Hematopoietic multipotent progenitor cell treated with erythropoietin and hydrocortisone succinate and interleukin-3 and kit ligand, for 6 days (in vitro differentiated cells): ENCODE measurements around the gene DLGAP3.
"Not testable (repeated sequence)": the region's sequence is repeated elsewhere in the genome, so short reads cannot be mapped to it uniquely, and the experiment has no call there.

ENCODE experiments used
- DNase-seq: peaks from one replicate; pipeline ENCODE4 v3.0.0-alpha.2; 2015

The DLGAP3 gene, protein sequence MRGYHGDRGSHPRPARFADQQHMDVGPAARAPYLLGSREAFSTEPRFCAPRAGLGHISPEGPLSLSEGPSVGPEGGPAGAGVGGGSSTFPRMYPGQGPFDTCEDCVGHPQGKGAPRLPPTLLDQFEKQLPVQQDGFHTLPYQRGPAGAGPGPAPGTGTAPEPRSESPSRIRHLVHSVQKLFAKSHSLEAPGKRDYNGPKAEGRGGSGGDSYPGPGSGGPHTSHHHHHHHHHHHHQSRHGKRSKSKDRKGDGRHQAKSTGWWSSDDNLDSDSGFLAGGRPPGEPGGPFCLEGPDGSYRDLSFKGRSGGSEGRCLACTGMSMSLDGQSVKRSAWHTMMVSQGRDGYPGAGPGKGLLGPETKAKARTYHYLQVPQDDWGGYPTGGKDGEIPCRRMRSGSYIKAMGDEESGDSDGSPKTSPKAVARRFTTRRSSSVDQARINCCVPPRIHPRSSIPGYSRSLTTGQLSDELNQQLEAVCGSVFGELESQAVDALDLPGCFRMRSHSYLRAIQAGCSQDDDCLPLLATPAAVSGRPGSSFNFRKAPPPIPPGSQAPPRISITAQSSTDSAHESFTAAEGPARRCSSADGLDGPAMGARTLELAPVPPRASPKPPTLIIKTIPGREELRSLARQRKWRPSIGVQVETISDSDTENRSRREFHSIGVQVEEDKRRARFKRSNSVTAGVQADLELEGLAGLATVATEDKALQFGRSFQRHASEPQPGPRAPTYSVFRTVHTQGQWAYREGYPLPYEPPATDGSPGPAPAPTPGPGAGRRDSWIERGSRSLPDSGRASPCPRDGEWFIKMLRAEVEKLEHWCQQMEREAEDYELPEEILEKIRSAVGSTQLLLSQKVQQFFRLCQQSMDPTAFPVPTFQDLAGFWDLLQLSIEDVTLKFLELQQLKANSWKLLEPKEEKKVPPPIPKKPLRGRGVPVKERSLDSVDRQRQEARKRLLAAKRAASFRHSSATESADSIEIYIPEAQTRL

DNA sequence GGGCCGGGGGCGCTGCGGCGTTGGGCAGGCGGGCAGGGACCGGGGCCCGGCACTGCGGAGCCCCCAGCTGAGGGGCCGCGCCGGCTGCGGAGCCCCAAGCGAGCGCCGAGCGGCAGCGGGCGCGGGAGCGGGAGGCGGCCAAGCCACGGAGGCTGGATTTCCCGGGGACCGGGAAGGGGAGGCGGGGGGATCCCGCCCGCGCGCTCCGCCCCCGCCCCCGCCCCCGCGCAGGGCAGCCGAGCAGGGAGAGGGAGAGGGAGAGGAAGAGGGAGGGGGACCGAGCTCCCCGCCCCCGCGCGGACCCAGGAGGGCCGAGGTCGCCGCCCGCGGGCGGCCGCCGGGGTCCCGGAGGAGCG is at the start of gene DLGAP3:
Gene DLGAP3 (minus strand): TSS at position 154 of the 356 bp plus-strand sequence. CDS start 24,267 bp downstream, outside the sequence.
- DNase-seq = no peak

DNA sequence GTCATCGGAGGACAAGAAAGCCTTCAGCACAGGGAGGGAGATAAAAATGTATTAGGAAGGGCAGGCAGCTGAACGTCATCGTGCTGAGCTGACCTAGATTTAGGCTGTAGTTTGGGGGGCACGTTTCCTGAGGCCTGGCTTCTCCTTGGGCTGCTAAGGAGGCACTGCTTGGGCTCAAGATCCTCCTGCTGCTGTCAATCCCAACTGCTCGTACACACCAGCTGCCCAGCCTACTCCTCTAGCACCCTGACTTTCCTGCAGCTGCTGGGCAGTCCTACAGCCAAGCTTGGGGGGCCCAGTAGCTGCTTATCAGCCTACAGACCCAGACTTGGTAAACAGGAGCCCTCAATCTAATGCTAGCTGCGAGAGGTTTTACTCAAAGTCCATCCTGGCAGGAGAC is 49.5 kb upstream of the DLGAP3 start:
- no peak for DNase-seq

DNA sequence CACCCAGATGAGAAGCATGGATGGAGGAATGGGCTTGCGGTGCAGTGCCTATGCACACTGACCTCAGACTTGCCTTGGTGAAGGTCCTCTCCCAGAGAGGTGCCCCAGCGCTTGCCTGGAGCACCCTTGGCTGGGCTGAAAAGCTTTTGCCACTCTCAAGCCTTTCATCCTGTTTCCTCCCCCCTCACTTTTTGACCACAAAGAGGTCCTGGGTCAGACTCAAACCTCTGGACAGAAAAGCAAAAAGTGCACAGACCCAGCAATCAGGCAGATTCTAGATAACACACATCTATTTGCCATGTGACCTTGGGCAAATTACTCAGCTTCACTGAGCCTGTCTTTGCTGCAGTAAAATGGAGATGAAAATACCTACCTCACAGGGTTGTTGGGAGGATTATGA is 48.4 kb upstream of the DLGAP3 start:
- no peak for DNase-seq

DNA sequence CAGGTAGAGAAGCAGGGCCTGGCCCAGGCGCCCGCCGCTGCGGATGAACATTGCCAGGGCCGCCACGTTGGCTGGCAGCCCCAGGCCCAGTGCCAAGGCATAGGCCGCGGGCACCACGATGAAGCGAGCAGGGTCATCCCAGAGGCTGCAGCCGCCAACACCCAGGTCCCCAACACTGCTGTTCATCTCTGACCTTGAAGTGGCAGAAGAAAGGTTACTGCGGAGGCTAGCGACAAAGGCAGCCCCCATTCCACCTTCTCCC is 47.7 kb upstream of the DLGAP3 start:
- DNase-seq = no peak

DNA sequence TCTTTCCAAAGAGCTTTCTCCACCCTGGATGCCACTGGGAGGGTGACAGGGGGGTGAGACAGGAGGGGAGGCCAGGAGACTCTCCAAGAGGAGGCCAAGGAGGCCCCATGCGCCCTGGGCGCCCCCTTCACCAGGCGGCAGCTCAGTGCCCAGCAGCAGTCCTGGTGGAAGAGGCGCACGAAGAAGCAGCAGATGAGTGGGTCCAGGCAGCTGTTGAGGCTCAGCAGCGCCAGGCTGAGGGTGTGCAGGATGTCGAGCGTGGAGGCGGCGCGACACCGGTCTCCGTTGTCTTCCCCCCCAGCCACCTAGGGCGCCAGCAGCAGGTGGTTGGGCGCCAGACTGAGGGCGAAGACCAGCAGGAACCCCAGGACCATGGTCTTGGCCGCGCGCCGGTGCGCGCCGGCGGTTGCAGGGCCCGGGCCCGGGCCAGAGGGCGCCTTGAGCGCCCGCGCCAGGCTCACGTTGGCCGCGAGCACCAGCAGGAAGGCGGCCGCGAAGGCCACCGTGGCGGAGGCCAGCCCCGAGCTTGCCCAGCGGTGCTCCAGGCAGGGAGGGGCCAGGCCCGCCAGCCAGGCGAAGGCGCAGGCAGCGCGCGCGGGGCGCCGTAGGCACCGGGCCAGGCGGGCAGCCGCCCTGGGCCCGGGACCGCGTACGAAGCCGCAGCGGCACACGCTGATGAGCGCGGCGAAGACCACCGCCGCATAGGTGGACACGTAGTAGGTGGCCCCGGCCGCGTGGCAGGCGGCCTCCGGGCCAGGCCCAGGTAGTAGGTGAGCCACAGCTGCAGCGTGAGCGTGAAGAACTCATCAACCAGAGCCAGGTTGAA is 47.1 kb upstream of the DLGAP3 start:
- no peak for DNase-seq

DNA sequence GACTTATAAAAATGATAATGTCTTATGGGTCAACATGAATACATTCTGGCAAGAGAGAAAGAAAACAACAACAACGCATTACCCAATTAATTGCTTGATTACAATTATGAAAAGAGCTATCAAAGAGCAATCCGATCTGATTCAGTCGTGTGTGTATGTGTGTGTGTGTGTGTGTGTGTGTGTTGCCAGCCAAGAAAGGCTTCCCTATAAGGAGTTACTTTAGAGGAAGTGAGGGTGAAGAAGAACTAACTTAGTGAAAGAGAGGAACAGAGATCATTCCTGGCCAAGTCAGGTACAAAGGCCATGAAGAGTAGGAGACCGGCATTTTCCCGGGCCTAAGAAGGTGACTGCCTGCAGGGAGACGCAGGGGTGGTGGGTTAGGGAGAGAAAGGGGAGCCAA is 46.3 kb upstream of the DLGAP3 start:
- no peak for DNase-seq

DNA sequence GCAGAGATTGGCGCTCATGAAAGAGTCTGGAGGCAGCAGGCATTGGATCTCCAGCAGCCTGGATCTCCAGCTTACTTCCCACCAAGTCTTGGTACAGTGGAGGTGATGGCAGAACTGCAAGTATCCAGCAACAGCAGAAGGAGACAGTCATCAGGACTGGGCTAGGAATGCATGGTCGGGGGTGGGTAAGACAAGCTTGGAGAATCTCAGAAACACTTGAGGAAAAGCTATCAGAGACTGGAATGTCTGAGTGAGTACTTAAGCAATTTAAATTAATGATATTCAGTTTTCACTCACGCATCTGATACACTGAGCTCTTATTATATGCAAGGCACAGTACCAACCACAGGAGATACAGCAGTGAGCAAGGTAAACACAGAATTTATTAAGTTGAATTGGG is 45.9 kb upstream of the DLGAP3 start:
- DNase-seq = no peak

DNA sequence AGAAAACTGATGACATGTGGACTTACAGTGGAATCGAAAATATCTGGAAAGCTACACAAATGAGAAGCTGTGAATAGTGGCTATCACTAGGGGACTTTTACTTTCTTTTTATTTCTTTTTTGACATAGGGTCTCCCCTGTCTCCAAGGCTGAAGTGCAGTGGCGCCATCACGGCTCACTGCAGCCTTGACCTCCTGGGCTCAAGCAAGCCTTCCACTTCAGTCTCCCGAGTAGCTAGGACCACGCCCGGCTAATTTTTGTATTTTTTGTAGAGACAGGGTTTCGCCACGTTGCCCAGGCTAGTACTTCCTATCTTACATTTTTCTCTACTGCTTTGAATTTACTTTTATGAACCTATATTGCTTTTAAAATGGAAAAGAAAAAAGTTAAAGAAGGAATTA is 45.2 kb upstream of the DLGAP3 start:
- DNase-seq = no peak

DNA sequence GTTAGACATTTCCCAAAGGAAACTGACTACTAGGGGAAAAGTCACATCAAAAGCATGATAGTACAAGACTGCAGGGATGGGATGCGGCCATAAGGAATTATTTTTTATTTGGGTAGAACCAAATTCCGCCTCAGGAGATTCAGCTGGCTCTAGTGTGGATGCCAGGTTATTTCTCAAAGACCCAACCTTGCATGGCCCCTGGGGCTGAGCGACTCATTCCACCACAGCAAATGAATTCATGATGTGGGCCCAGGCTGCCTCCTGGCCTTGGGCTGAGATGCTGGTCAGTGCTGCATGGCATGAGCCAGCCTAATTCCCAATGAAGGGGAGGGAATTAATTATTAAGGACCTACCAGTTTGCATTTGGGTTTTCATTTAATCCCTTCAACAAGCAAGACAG is 43.9 kb upstream of the DLGAP3 start:
- DNase-seq = no peak

DNA sequence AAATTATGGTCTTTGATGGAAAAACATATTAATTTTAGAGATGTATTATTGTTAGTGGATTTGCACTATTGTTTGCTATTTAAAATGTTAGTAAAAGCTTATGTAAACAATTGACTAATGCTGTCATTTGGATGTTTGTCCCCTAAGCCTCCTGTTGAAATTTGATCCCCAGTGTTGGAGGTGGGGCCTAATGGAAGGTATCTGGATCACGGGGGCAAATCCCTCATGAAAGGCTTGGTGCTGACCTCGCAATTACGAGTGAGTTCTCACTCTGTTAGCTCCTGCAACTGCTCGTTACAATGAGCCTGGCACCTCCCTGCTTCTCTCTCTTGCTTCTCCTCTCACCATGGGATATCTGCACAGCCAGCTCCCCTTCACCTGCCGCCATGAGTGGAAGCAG is 41.4 kb upstream of the DLGAP3 start:
- no peak for DNase-seq

DNA sequence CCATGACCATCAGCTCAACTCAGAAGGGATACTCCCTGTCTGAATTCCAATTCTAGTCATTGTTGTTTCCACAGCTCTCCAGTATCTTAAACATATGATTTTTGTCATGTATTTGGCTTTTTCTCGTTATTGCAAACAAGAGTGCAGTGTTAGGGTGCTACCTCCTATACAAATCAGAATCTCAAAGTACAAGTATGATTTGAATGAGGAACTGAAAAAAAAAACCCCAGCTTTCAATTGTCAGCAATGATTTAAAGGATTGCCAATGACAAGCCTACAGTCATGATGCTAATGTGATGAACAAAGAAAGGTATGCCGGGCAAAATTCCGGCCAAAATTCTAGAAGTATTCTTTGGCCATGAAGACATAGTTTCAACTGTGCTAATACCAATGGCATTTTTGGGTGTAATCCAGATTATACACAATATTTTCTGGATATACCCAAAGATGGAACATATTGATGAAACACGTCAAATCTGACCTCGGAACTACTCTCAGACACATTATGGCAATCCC is 40.8 kb upstream of the DLGAP3 start:
- no peak for DNase-seq

DNA sequence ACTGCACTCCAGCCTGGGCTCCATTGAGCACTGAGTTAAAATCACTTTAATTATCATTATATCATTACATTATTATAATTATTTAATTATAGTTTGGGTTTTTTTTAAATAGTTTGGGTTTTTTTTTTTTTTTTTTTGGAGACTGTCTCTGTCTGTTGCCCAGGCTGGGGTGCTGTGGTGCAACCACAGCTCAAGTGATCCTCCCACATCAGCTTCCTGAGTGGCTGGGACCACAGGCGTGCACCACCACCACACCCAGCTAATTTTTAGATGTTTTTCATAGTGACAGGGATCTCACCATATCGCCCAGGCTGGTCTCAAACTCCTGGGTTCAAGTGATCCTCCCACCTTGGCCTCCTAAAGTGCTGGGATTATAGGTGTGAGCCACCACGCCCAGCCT is 38.8 kb upstream of the DLGAP3 start:
- not testable (repeated sequence) for DNase-seq

DNA sequence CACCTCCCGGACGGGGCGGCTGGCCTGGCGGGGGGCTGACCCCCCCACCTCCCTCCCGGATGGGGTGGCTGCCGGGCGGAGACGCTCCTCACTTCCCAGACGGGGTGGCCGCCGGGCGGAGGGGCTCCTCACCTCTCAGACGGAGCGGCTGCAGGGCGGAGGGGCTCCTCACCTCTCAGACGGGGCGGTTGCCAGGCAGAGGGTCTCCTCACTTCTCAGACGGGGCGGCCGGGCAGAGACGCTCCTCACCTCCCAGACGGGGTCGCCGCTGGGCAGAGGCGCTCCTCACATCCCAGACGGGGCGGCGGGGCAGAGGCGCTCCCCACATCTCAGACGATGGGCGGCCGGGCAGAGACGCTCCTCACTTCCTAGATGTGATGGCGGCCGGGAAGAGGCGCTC is 38.2 kb upstream of the DLGAP3 start:
- DNase-seq = not testable (repeated sequence)

DNA sequence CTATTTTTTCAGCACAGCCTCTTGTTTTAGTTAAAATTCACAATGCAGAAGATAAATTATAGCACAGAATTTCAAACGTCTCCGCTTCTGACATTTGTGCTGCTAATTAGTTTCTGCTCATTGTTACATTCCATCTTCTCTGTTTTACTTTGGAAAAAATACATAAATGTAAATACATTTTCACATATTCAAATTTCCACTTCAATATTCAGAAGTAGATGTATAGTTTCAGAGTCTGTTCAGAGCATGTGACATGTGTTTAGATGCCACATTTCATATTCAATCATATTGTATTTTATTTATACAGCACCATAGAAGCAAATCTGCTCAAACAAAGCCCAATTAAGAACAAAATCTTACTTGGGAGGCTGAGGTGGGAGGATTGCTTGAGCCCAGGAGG is 36.1 kb upstream of the DLGAP3 start:
- no peak for DNase-seq

DNA sequence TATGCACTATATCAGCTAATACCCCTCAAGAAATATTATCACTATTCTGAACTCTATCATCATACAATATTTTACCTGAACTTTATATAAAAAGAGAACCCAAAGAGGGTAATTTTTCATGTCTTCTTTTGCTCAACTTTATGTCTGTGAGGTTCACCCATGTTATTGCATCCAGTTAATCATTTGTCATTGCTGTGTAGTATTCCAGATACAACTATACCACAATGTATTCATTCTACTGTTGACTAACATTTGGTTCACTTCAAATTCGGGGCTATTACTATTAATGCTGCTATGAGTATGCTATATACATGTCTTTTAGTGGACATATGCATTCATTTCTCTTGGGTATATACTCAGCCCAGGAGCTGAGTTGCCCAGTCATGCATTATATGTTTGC is 21.0 kb upstream of the DLGAP3 start:
- no peak for DNase-seq

DNA sequence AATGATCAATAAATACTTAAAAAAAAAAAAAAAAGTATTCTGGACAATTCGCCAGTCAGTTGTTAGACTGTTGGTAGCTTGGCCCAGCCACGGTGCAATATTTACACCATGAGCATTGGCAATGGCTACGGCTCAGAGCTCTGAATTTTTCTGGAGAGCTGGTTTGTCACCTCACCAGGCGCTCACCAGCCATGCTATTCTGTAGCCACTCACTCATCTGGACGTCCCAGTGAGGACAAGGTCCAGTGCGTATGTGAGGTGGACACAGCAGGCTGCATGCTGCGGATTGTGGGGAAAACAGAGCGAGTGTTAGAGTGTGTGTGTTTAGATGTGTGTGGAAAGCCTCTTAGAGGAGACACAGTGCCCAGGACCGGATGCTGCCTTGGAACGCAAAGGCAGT is 19.3 kb upstream of the DLGAP3 start:
- DNase-seq = not testable (repeated sequence)

DNA sequence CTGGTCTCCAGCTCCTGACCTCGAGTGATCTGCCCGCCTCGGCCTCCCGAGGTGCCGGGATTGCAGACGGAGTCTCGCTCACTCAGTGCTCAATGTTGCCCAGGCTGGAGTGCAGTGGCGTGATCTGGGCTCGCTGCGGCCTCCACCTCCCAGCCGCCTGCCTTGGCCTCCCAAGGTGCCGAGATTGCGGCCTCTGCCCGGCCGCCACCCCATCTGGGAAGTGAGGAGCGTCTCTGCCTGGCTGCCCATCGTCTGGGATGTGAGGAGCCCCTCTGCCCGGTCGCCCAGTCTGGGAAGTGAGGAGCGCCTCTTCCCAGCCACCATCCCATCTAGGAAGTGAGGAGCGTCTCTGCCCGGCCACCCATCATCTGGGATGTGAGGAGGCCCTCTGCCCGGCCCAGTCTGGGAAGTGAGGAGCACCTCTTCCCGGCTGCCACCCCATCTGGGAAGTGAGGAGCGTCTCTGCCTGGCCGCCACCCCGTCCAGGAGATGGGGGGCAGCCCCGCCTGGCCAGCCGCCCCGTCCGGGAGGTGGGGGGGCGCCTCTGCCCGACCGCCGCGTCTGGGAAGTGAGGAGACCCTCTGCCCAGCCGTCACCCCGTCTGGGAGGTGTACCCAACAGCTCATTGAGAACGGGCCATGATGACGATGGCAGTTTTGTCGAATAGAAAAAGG is 18.3 kb upstream of the DLGAP3 start:
- DNase-seq = not testable (repeated sequence)

DNA sequence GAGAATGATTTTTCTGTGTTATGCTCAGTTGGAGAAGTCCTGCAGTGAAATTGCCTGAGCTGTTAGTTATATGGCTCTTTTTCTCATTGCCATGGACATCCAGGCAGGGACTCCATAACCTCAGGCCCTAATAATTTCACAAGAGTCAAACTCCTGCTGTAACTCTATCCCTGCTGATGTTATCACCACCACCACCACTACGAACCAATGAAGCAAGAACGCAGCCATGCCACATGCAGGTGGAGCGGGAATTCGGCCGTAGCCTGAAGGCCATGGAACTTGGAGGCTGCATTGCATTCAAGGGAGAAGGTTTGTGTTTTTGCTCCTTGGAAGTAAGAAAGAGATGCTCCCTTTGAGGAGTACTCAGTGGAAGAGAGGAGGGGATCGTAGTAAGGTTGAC is 16.8 kb upstream of the DLGAP3 start:
- no peak for DNase-seq

DNA sequence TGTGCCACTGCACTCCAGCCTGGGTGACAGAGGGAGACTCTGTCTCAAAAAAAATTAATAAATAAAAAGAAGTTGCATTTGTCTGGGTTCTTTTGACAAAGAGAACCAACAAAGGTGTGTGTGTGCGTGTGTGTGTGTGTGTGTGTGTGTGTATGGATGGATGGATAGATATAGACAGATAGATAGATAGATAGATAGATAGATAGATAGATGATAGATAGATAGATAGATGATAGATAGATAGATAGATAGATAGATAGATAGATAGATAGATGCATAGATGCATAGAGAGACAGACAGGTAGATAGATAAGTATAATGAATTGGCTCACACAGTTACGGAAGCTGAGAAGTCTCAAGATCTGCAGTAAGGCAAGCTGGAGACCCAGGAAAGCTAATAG is 12.3 kb upstream of the DLGAP3 start:
- not testable (repeated sequence) for DNase-seq

DNA sequence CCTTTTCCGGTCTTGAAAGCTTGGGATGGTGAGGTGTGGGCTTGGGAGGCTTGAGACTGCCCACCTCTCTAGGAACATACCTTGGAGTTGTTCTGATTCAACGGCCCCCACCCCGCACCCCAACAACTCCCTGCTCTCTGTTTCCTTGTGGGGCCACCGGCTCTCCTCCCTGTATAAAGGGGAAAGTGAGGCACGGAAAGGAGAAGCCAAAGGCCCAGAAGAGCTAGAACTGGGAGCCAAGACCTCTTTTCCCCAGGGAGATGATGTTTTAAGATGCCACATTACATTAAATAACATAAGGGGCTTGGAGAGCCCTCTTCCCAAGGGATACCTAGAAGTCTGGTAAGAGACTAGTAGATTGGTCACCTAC is 1.2 kb upstream of the DLGAP3 start:
- DNase-seq = no peak

DNA sequence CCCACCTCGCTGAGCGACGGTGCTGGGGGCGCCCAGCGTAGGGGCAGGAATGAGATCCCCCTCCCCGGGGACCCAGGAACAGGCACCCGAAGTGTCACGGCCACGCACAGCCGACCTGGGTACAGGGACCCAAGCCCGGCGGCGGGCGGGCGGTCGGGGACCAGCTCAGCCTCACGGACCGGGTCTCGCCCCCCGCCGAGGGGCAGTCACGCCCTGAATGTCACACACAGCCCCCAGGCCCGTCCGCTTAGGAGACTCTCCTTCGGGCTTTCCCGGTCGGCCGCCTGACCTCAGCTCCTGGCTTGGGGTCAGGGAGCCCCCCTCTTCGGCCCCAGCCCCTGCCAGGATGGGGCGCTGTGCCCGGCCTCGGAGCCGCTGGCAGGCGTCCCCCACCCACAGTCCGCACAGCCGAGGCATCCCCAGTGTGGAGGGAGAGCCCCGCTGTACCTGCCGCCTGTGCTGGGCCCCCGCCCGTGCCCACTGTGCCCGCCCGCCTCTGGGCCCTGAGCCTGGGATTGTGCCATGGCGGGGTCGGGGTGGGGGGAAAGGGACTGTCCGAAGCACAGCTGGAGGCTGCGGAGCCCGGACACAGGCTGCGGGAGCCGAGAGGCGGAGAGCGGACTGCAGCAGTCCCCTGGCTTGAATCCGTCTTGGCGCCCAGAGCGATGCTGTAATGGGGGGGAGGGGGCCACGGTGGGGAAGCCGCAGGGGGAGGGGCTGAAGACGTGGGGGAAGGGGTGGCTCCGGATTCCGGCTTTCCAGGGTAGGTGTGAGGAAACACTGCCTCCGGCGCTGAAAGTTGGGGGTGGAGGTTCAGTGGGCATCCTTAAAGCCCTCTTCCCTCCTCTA is 627 bp upstream of the DLGAP3 start:
- DNase-seq = no peak
